ENCODE results near the gene ATXN2.

DNA sequence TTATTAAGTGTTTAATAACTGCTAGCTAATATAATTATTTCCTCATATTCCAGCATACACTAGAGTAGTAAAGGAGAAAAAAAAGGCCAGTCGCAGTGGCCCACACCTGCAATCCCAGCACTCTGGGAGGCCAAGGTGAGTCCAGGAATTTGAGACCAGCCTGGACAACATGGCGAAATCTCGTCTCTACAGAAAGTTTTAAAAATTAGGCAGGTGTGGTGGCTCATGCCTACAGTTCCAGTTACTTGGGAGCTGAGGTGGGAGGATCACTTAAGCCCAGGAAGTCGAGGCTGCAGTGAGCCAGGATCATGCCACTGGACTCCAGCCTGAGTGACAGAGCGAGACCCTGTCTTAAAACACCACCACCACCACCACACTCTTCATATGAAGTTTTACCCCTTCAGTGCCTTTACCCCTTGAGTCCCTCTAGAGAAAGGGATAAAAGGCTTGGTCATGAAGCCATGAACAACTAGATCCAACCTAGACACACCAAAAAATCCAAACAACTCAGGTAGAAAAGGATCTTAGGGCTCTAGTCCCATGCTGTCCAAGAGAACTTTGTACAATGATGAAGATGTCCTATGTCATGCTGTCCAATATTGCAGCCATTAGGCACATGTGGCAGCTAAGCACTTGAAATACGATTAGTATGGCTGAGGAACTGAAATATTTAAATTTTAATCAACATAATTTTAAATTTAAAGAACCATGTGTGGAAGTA lies 29.6 kb downstream of the ATXN2 start:
- no peak for TF ChIP-seq POLR2A (IDR thresholded peaks at IDR 0.05)
- TF ChIP-seq, protein P1, sequence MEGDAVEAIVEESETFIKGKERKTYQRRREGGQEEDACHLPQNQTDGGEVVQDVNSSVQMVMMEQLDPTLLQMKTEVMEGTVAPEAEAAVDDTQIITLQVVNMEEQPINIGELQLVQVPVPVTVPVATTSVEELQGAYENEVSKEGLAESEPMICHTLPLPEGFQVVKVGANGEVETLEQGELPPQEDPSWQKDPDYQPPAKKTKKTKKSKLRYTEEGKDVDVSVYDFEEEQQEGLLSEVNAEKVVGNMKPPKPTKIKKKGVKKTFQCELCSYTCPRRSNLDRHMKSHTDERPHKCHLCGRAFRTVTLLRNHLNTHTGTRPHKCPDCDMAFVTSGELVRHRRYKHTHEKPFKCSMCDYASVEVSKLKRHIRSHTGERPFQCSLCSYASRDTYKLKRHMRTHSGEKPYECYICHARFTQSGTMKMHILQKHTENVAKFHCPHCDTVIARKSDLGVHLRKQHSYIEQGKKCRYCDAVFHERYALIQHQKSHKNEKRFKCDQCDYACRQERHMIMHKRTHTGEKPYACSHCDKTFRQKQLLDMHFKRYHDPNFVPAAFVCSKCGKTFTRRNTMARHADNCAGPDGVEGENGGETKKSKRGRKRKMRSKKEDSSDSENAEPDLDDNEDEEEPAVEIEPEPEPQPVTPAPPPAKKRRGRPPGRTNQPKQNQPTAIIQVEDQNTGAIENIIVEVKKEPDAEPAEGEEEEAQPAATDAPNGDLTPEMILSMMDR (IDR thresholded peaks at IDR 0.05): no peak
